ENCODE measurements around the gene HHIPL1.

The HHIPL1 gene

GRCh38 chr14:99649643-99650042, 4.7 kb downstream of the HHIPL1 start:
- H3K27ac ChIP-seq (replicated peaks) = no peak overlapping the region
- peaks cover 18% of the 10 kb centered on the region for H3K27me3 ChIP-seq (ENCODE audit: insufficient read depth, poor library complexity, severe bottlenecking)
- DNase-seq (ENCODE audit: low read depth in 1 of 2, low spot score in 1 of 2) = no peak
- TF ChIP-seq GABPA (IDR thresholded peaks at IDR 0.05; ENCODE audit: low read depth) (no peak), SPI1 (IDR thresholded peaks at IDR 0.05; ENCODE audit: borderline replicate concordance, low read depth) (no peak), POLR2AphosphoS5 (IDR thresholded peaks at IDR 0.05; ENCODE audit: low read depth) (no peak)
- TF ChIP-seq, protein P1, sequence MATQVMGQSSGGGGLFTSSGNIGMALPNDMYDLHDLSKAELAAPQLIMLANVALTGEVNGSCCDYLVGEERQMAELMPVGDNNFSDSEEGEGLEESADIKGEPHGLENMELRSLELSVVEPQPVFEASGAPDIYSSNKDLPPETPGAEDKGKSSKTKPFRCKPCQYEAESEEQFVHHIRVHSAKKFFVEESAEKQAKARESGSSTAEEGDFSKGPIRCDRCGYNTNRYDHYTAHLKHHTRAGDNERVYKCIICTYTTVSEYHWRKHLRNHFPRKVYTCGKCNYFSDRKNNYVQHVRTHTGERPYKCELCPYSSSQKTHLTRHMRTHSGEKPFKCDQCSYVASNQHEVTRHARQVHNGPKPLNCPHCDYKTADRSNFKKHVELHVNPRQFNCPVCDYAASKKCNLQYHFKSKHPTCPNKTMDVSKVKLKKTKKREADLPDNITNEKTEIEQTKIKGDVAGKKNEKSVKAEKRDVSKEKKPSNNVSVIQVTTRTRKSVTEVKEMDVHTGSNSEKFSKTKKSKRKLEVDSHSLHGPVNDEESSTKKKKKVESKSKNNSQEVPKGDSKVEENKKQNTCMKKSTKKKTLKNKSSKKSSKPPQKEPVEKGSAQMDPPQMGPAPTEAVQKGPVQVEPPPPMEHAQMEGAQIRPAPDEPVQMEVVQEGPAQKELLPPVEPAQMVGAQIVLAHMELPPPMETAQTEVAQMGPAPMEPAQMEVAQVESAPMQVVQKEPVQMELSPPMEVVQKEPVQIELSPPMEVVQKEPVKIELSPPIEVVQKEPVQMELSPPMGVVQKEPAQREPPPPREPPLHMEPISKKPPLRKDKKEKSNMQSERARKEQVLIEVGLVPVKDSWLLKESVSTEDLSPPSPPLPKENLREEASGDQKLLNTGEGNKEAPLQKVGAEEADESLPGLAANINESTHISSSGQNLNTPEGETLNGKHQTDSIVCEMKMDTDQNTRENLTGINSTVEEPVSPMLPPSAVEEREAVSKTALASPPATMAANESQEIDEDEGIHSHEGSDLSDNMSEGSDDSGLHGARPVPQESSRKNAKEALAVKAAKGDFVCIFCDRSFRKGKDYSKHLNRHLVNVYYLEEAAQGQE (IDR thresholded peaks at IDR 0.05; ENCODE audit: insufficient replicate concordance, low read depth) = no peak
- TF ChIP-seq, protein P2, sequence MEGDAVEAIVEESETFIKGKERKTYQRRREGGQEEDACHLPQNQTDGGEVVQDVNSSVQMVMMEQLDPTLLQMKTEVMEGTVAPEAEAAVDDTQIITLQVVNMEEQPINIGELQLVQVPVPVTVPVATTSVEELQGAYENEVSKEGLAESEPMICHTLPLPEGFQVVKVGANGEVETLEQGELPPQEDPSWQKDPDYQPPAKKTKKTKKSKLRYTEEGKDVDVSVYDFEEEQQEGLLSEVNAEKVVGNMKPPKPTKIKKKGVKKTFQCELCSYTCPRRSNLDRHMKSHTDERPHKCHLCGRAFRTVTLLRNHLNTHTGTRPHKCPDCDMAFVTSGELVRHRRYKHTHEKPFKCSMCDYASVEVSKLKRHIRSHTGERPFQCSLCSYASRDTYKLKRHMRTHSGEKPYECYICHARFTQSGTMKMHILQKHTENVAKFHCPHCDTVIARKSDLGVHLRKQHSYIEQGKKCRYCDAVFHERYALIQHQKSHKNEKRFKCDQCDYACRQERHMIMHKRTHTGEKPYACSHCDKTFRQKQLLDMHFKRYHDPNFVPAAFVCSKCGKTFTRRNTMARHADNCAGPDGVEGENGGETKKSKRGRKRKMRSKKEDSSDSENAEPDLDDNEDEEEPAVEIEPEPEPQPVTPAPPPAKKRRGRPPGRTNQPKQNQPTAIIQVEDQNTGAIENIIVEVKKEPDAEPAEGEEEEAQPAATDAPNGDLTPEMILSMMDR (IDR thresholded peaks at IDR 0.05; ENCODE audit: insufficient read depth, low read length) = no peak
- no peak overlapping the region for H3K4me3 ChIP-seq (replicated peaks; ENCODE audit: insufficient read depth, low read length)

DNA sequence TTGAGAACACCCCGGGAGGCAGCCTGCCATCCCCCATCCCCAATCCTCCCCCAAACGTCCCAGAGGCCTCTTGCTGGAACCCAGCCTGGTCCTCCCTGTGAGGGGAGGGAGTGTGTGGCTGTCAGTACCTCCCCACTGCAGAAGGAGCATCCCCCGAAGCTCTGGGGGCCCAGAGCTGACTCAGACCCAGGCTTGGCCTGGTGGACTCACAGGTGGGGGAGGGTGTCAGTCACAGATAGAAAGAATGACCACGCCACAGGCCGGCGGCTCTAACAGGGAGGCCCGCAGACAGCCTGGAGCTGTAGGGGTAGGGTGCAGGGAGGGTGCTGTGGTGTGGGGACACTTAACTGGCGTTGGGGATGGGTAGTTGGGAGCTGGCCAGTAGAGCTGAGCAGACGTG, 5.3 kb downstream of the HHIPL1 start:
- no peak overlapping the region for H3K27ac ChIP-seq (replicated peaks)
- peaks cover 14% of the 10 kb centered on the region for H3K27me3 ChIP-seq (ENCODE audit: insufficient read depth, poor library complexity, severe bottlenecking)
- TF ChIP-seq GABPA (IDR thresholded peaks at IDR 0.05; ENCODE audit: low read depth) (no peak), POLR2AphosphoS5 (IDR thresholded peaks at IDR 0.05; ENCODE audit: low read depth) (no peak), SPI1 (IDR thresholded peaks at IDR 0.05; ENCODE audit: borderline replicate concordance, low read depth) (no peak)
- TF ChIP-seq, protein P1 (IDR thresholded peaks at IDR 0.05; ENCODE audit: insufficient replicate concordance, low read depth) = no peak
- TF ChIP-seq, protein P2 (IDR thresholded peaks at IDR 0.05; ENCODE audit: insufficient read depth, low read length) = no peak
- H3K4me3 ChIP-seq (replicated peaks; ENCODE audit: insufficient read depth, low read length) = no peak overlapping the region
- no peak for DNase-seq (ENCODE audit: low read depth in 1 of 2, low spot score in 1 of 2)

DNA sequence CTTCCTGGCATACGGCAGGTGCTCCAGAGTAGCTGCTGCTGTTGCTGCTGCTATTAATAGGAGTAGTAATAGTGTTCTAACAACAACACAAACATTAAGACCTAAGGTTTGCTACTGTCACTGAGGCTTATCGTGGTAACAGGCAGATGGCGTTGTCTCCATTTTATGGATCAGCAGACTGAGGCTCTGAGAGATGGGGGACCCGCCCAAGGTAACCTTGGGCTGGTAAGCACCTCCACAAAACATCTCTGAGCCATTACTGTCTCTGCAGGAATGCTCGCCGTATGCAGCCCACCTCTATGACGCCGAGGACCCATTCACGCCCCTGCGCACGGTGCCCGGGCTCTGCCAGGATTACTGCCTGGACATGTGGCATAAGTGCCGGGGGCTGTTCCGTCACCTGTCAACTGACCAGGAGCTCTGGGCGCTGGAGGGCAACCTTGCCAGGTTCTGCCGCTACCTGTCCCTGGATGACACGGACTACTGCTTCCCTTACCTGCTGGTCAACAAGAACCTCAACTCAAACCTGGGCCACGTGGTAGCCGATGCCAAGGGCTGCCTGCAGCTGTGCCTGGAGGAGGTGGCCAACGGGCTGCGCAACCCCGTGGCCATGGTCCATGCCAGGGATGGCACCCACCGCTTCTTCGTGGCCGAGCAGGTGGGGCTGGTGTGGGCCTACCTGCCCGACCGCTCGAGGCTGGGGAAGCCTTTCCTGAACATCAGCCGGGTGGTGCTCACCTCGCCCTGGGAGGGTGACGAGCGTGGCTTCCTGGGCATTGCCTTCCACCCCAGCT, 7.2 kb downstream of the HHIPL1 start:
- TF ChIP-seq POLR2AphosphoS5 (IDR thresholded peaks at IDR 0.05; ENCODE audit: low read depth) (no peak), SPI1 (IDR thresholded peaks at IDR 0.05; ENCODE audit: borderline replicate concordance, low read depth) (no peak), GABPA (IDR thresholded peaks at IDR 0.05; ENCODE audit: low read depth) (no peak)
- TF ChIP-seq, protein P1 (IDR thresholded peaks at IDR 0.05; ENCODE audit: insufficient replicate concordance, low read depth) = no peak
- TF ChIP-seq, protein P2 (IDR thresholded peaks at IDR 0.05; ENCODE audit: insufficient read depth, low read length) = no peak
- DNase-seq (ENCODE audit: low read depth in 1 of 2, low spot score in 1 of 2) = no peak
- Histone ChIP-seq H3K4me3 (replicated peaks; ENCODE audit: insufficient read depth, low read length) (no peak overlapping the region), H3K27me3 (ENCODE audit: insufficient read depth, poor library complexity, severe bottlenecking) (peaks cover 3% of the 10 kb centered on the region), H3K27ac (replicated peaks) (no peak overlapping the region)
